ENCODE measurements around the gene SLC15A3.

Gene SLC15A3

DNA sequence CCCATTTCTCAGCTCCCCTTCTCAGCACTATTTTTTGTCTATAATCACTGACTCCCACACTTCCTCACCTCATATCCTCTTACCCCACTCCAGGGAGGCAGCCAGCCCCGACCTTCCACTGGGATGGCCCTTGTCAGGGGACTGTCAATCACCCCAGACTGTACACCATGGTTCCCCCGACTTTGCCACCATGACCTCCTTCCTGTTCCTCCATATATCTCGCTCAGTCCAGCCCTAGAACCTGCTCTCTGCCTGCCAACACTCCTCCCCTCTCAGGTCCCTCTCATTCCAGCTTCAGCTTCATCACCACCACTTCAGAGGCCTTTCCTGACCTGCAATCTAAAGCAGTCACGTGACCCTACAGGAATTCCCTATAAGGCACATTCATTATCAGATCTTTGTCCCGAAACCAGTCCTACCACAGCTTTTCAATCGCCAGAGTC lies 62.1 kb downstream of the SLC15A3 start:
- DNase-seq (ENCODE audit: low read depth): no peak

DNA sequence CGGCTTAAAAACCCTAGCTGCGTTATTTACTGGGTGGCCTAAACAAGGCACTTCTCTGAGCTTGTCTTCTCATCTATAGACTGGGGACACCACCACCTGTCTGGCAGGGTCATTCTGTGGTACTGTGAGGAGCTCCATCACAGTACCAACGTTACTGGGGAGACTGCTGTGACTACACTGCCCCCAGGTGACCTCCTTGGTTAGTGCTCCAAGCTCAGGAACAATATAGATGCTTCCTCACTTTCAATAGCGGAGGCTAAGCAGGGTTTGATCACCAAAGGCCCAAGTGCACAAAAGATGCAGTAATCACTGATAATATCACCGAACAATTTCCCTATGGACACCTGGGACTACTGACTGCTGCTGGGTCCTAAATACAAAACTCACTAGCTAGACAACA lies 64.4 kb downstream of the SLC15A3 start:
- no peak for DNase-seq (ENCODE audit: low read depth)
